ENCODE results near the gene SIPA1.

DNA sequence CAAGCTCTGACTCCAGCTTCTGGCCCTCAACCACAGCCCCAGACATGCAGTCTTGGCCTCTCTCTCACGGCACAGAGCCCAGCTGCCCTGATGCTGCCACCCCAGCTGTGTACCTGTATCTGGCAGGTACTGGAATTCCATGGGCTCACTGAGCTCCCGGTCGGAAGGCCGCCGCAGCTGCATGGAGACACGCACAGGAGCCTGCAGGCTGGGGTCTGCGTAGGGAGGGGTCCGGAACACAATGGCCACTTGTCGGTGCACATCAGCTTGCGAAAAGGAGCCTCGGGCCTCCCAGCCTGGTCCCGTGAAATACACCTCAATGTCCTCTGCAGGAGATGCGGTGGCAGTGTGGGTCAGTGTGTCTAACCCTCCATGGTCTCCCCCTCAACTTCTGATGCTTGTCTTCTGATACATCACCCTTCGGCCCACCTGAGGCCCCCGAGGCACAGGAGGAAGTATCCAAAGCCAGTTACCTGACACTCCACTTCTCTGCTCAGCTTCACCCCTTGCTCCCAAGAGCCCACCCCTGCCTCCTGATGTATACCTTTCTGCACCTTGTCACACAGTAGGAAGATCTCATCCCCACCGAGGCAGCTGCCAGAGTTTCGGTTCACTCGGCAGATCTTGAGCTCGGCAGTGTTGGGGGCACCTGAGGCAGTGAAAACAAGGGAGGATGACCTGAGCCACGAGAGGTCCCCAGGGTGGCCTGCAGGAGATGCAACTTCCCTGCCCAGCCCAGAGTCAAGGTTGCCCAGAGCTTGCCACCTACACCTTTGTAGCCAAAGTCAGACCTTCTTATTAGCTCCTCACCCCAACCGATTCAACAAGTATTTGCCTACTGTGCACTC, 20.5 kb downstream of the SIPA1 start:
- TF ChIP-seq, protein P1, sequence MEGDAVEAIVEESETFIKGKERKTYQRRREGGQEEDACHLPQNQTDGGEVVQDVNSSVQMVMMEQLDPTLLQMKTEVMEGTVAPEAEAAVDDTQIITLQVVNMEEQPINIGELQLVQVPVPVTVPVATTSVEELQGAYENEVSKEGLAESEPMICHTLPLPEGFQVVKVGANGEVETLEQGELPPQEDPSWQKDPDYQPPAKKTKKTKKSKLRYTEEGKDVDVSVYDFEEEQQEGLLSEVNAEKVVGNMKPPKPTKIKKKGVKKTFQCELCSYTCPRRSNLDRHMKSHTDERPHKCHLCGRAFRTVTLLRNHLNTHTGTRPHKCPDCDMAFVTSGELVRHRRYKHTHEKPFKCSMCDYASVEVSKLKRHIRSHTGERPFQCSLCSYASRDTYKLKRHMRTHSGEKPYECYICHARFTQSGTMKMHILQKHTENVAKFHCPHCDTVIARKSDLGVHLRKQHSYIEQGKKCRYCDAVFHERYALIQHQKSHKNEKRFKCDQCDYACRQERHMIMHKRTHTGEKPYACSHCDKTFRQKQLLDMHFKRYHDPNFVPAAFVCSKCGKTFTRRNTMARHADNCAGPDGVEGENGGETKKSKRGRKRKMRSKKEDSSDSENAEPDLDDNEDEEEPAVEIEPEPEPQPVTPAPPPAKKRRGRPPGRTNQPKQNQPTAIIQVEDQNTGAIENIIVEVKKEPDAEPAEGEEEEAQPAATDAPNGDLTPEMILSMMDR (IDR thresholded peaks at IDR 0.05): no peak
- no peak for TF ChIP-seq POLR2AphosphoS5 (IDR thresholded peaks at IDR 0.05)
- TF ChIP-seq POLR2A (IDR thresholded peaks at IDR 0.05): no peak
